Neuron (in vitro differentiated cells): ENCODE data around the gene LRRC49.
"Not testable (repeated sequence)": the region's sequence is repeated elsewhere in the genome, so short reads cannot be mapped to it uniquely, and the experiment has no call there.

Experiments
- H2AFZ ChIP-seq: one replicate; pipeline ENCODE4 v1.6.1; 2013; ENCODE audit warnings: low read depth, mild to moderate bottlenecking, inconsistent platforms, low read length, moderate library complexity
- H3K27me3 ChIP-seq: one replicate; pipeline ENCODE4 v1.6.1; 2013; ENCODE audit warnings: low read length; ENCODE audit not compliant: insufficient read depth
- H3K36me3 ChIP-seq: one replicate; pipeline ENCODE4 v1.6.1; 2013; ENCODE audit warnings: low read length; ENCODE audit not compliant: insufficient read depth
- H3K4me1 ChIP-seq: one replicate; pipeline ENCODE4 v1.6.1; 2013; ENCODE audit warnings: low read length; ENCODE audit not compliant: insufficient read depth
- H3K4me3 ChIP-seq: 2 replicates; pipeline ENCODE4 v1.5.1; 2013; ENCODE audit warnings: mild to moderate bottlenecking, low read length, moderate library complexity
- H3K9me3 ChIP-seq: one replicate; pipeline ENCODE4 v1.6.1; 2013; ENCODE audit warnings: low read length

Gene LRRC49

DNA sequence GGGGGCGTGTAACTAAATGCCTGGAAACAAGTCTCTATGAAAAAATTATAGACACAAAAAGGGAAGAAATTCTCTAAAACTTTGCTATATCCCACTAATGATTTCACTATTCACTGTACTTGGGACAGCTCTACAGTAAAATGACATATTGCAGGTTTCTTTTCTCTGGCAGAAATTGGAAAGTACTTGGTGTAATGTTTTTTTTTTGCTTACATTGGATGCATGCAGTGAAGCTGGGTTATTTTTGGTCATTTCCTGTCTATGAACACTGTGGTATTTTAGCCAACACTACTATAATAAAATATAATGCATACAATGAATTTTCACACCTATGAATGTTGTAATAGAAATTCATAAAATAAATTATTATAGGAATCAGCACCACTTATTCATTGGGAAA lies 109.7 kb downstream of the LRRC49 start:
- Histone ChIP-seq H3K4me1 (no peaks in the 10 kb centered on the region), H2AFZ (no peak overlapping the region), H3K4me3 (no peak overlapping the region), H3K9me3 (peaks cover 4% of the 10 kb centered on the region), H3K36me3 (peaks cover 2% of the 10 kb centered on the region), H3K27me3 (no peaks in the 10 kb centered on the region)

DNA sequence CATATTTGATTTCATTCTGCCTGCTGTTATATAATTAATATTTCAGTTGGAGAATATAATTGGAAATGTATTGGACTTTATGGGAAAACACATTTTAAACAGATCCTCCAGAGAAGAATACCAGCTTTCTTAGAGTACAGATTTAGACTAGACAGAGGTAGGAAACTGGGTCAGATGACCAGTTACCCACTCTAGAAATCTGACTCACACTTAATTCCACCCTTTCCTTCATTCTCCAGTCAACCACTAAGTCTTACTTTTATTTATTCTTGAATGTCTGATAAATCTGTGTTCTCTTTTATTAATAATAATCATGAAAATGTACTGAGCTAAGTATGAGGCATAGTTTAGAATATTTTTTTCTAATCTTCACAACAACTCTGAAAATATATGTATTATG lies 110.7 kb downstream of the LRRC49 start:
- Histone ChIP-seq H3K4me3 (no peak overlapping the region), H3K36me3 (peaks cover 2% of the 10 kb centered on the region), H3K9me3 (peaks cover 4% of the 10 kb centered on the region), H3K4me1 (no peaks in the 10 kb centered on the region), H3K27me3 (no peaks in the 10 kb centered on the region), H2AFZ (no peak overlapping the region)

- not testable (repeated sequence) for H3K4me3 ChIP-seq, H3K4me1 ChIP-seq, H2AFZ ChIP-seq, H3K27me3 ChIP-seq, H3K9me3 ChIP-seq, H3K36me3 ChIP-seq
Observed at GRCh38 chr15:71004506-71004905, 111.9 kb downstream of the LRRC49 start.

GRCh38 chr15:71005895-71006294 lies 113.3 kb downstream of the LRRC49 start:
- Histone ChIP-seq H3K4me3 (no peak overlapping the region), H3K36me3 (no peaks in the 10 kb centered on the region), H3K9me3 (no peaks in the 10 kb centered on the region), H3K4me1 (no peaks in the 10 kb centered on the region), H2AFZ (no peak overlapping the region), H3K27me3 (no peaks in the 10 kb centered on the region)

DNA sequence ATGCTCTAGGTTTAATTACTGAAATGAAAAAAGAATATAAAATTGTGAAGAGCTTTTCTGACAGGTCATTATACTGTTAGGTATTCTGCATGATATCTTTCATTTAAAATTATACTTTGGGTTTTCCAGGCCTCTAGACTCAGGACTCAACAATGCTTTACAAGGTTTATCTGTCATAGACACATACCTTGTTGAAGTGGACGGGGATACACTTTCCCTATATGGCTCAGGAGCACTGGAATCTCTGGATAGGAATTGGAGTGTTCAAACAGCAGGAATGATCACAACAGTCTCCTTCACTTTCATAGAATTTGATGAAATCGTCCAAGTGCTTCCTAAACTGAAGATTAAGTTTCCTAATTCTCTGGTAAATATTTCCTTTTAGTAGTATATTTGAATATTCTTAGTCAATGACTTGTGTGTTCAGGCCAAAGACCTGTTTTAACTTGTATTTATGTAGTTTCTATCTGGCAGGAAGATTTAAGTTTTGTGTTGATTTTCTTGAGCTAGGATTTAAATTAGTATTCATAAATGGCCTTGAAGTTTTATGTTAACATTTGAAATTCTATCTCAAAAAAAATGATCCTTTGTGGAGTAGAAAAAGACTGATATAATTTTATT lies 115.7 kb downstream of the LRRC49 start:
- no peaks in the 10 kb centered on the region for H3K27me3 ChIP-seq
- H3K4me1 ChIP-seq: no peaks in the 10 kb centered on the region

DNA sequence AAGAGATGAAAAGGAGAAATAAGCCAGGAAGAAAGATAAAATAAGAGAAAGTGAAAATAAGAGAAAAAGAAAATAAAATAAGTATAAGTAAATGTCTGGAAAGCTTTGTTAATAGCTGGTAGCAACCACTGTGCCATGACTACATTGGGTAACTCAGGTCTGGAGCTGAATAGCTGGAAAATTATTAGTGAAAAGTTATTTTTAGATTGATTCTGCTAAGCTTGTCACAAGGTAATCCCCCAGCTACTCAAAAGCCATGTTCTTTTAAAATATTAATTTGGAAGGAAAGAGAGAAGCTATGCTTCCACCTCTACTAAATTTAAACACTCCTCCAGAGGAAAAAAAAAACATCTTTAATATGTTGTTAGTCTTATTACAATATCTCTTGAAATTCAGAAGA lies 117.8 kb downstream of the LRRC49 start:
- H3K4me3 ChIP-seq: no peak overlapping the region
- H3K4me1 ChIP-seq: no peaks in the 10 kb centered on the region

More for the DNA sequence above, 115.7 kb downstream of the LRRC49 start:
- no peaks in the 10 kb centered on the region for H3K36me3 ChIP-seq
- no peak overlapping the region for H2AFZ ChIP-seq
- H3K4me3 ChIP-seq: no peak overlapping the region
- no peaks in the 10 kb centered on the region for H3K9me3 ChIP-seq

DNA sequence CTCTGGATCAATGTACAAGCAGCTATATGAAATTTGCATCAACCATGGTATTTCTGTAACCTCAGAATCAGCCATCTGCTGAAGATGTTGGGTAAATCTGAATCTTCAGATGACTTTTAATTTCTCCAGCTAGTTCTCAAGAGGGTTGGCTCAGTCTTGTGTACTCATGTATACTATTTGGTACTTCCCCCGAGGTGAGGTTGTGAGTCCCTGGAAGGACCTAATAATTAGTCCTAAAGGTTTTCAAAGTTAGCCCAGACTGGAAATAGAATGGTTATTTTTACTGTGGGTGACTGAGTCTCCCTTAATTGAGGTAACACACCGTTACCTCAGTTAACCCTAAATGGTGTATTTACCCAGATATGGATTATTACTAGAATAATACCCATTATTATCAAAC lies 118.4 kb downstream of the LRRC49 start:
- no peaks in the 10 kb centered on the region for H3K27me3 ChIP-seq
- H3K4me1 ChIP-seq: no peaks in the 10 kb centered on the region

More for the DNA sequence above, 117.8 kb downstream of the LRRC49 start:
- Histone ChIP-seq H3K27me3 (no peaks in the 10 kb centered on the region), H2AFZ (no peak overlapping the region), H3K9me3 (no peaks in the 10 kb centered on the region), H3K36me3 (peaks cover 2% of the 10 kb centered on the region)

DNA sequence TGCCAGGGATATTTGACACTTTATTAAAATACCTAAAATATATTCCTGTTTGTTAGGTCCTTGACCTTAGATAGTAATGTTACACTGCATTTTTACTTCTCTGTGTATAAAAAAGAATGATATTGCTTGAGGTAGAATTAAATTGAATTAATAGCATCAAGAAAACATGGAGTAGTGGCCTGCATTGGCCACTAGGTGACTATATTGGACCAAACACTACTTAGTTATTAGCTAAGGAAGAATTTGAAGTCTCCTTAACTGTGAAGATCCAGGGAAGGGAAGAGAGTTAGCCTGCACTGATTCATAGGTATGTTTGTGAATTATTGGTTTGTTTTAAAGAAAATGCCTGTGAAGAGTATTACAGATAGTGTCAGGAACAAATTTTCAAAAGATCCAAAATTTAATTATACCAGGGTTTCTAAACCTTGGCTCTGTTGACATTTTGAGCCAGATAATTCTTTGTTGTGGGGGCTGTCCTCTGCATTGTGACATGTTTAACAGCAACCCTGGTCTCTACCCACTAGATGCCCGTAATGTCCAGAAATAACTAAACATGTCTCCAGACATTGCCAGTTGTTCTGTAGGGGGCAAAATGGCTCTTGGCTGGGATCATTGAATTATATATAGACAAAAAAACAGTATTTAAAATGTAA lies 119.0 kb downstream of the LRRC49 start:
- Histone ChIP-seq H3K27me3 (no peaks in the 10 kb centered on the region), H3K36me3 (peaks cover 2% of the 10 kb centered on the region), H3K4me1 (no peaks in the 10 kb centered on the region), H2AFZ (no peak overlapping the region), H3K9me3 (no peaks in the 10 kb centered on the region), H3K4me3 (no peak overlapping the region)

More for the DNA sequence above, 118.4 kb downstream of the LRRC49 start:
- no peak overlapping the region for H2AFZ ChIP-seq
- H3K36me3 ChIP-seq: peaks cover 2% of the 10 kb centered on the region
- H3K4me3 ChIP-seq: no peak overlapping the region
- H3K9me3 ChIP-seq: no peaks in the 10 kb centered on the region

DNA sequence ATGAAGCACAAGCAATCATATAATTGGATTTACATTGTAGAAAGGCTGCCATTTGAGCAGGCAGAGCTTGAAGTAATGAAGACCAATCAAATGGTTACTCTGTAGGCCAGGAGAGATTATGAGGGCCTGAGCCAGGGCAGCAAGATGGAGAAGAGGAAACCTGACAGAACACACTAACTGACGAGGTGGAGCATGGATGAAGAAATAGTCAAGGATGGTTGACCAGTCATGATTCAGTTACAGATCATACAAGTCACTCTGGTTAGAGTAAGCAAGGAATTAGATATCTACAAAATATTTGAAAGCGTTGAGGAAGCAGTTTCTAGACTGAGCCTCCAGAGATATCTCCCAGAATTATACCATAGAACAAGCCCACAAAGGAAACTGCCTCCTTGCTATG lies 120.8 kb downstream of the LRRC49 start:
- H2AFZ ChIP-seq: no peak overlapping the region
- H3K9me3 ChIP-seq: no peaks in the 10 kb centered on the region
- H3K36me3 ChIP-seq: peaks cover 2% of the 10 kb centered on the region
- H3K27me3 ChIP-seq: no peaks in the 10 kb centered on the region
- H3K4me1 ChIP-seq: no peaks in the 10 kb centered on the region
- no peak overlapping the region for H3K4me3 ChIP-seq

GRCh38 chr15:71015342-71015741 lies 122.7 kb downstream of the LRRC49 start:
- Histone ChIP-seq H3K4me1 (no peaks in the 10 kb centered on the region), H3K9me3 (no peaks in the 10 kb centered on the region), H3K27me3 (no peaks in the 10 kb centered on the region), H3K4me3 (no peak overlapping the region), H3K36me3 (peaks cover 2% of the 10 kb centered on the region), H2AFZ (no peak overlapping the region)

- not testable (repeated sequence) for H3K27me3 ChIP-seq, H3K36me3 ChIP-seq, H3K9me3 ChIP-seq, H2AFZ ChIP-seq, H3K4me3 ChIP-seq, H3K4me1 ChIP-seq
Observed at GRCh38 chr15:71031232-71031631, 138.6 kb downstream of the LRRC49 start.

DNA sequence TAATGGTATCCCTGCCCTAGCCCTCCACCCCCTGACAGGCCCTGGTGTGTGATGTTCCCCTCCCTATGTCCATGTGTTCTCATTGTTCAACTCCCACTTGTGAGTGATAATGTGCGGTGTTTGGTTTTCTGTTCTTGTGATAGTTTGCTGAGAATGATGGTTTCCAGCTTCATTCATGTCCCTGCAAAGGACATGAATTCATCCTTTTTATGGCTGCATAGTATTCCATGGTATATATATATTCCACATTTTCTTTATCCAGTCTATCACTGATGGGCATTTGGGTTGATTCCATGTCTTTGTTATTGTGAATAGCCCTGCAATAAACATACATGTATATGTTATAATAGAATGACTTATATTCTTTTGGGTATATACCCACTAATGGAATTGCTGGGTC lies 142.9 kb downstream of the LRRC49 start:
- H3K36me3 ChIP-seq: peaks cover 11% of the 10 kb centered on the region
- not testable (repeated sequence) for H3K4me1 ChIP-seq, H2AFZ ChIP-seq, H3K4me3 ChIP-seq, H3K9me3 ChIP-seq, H3K27me3 ChIP-seq

DNA sequence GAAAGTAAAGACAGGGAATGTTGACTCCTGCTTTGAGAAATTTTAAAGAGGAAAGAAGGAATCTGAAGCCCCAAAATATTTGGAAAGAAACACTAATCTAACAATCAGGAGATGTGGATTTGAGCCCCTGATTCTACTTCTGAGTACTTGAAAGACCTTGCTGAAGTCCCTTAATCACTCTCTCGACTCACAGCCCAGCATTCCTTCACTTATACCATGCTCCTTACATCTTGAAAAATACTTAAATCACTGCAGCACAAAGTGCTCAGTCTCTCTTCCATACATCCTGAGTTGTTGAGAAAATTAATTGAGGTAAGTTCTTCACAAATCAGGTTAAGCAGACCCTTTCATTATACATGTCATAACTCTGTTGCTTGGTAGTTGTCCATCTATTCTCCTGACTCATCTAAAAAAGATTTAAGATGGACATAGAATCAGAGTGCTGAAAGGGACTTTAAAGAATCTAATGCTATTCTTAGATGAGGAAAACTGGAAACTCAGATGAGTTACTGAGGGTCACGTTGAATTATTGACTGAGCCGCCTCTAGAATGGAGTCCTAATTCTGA lies 149.8 kb downstream of the LRRC49 start:
- Histone ChIP-seq H2AFZ (no peak overlapping the region), H3K9me3 (no peaks in the 10 kb centered on the region), H3K27me3 (no peaks in the 10 kb centered on the region), H3K4me1 (no peaks in the 10 kb centered on the region), H3K36me3 (peaks cover 6% of the 10 kb centered on the region), H3K4me3 (no peak overlapping the region)
